Left cardiac atrium (tissue), 4 donors: ENCODE measurements around the gene MEST. TPM values are rescaled to one million over a fixed set of nuclear protein-coding genes. Genes with fewer than 3 reads are reported as not detected.
"Not testable (repeated sequence)": the region's sequence is repeated elsewhere in the genome, so short reads cannot be mapped to it uniquely, and the experiment has no call there.

Source experiments
- ATAC-seq, 2 donors: fragments of 200-7000 bp; cut with Tn5 transposase; one replicate each; pipeline ENCODE4 v1.9.1; 2020; ENCODE audit warnings: mild to moderate bottlenecking in 2 of 2, moderate library complexity in 2 of 2
- DNase-seq: peaks from one replicate; pipeline ENCODE4 v3.0.0-alpha.2; 2020
- intact Hi-C, 2 donors: fragments of 100-400 bp; cut with DNase I; formaldehyde crosslinking; loops; one replicate each; pipeline versions ENCODE4 v1.14.1 to v1.15.1; 2022 to 2023
- long read RNA-seq: library from polyadenylated mRNA; unstranded; transcript quantifications from one replicate; pipeline ENCODE4 v2.0.0, GENCODE V29; 2021
- total RNA-seq, 2 donors: library from RNA; stranded (reverse); fragmentation: NEBNext Ultra II Directional; extraction: Animal tissue kit (Norgen Biotek cat#: 25700); gene quantifications; one replicate each; pipeline ENCODE4 v1.2.1, GENCODE V29; 2021
- donor health status: DM: no; HTN: yes; CAD: no.
- donor health status: DM: no; HTN: yes; CAD: no; lungs with severe emphysema.
- donor health status: DM: yes; HTN: yes; CAD: no.
- donor health status: Dilated cardiomyopathy.

MEST gene, protein sequence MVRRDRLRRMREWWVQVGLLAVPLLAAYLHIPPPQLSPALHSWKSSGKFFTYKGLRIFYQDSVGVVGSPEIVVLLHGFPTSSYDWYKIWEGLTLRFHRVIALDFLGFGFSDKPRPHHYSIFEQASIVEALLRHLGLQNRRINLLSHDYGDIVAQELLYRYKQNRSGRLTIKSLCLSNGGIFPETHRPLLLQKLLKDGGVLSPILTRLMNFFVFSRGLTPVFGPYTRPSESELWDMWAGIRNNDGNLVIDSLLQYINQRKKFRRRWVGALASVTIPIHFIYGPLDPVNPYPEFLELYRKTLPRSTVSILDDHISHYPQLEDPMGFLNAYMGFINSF
- 10 to 100 TPM; 68.0 to 96.5 TPM for total RNA-seq
- long read RNA-seq, transcript MEST-201 (12 exons, 2,505 nt), result major isoform, 22 of 26 reads
- long read RNA-seq, partial matches to known transcripts, result 1 of 26 reads
- long read RNA-seq, other reads (novel, unspliced or antisense), result 2 of 26 reads

- ATAC-seq (peak; percentile 57 to 62), DNase-seq (peak; percentile 46)
- intact Hi-C loops, result loop anchor here in 1 of 2 donors (10.0 kb wide), 1 partner anchor 173 kb away; the partner anchor contains the start of gene COPG2
Measured at GRCh38 chr7:130491841-130492522, at the start of gene MEST. TSS of gene MEST (plus strand) at chr7:130492085. CDS start at chr7:130492314, 229 bp downstream.

DNA sequence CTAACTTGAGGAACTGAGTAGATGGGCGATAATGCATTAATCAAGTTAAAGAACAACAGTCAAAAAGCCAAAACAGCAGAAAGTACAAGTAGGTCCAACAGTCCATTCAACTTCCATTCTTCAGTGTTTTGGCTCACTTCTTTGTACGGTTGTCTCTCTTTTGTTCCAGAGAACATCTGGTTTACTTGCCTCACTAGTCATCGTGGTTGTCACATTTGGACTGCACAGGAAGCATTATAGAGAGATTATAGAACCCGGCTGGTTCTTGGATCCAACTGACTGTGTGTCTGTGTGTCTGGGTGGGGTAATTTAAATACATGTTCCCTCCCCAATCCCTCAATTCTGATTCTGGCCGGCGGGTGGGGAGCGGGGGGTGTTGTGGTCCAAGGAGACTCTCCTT, 49.3 kb upstream of the MEST start:
- intact Hi-C loops, result no loop called here
- no peak for DNase-seq
- no peak for ATAC-seq

- ATAC-seq, result no peak
- DNase-seq, result no peak
- intact Hi-C loops, result no loop called here
Measured at GRCh38 chr7:130444234-130444633, 47.7 kb upstream of the MEST start.

- DNase-seq, result no peak
- ATAC-seq, result no peak
- intact Hi-C loops, result no loop called here
Measured at GRCh38 chr7:130444751-130445407, 47.0 kb upstream of the MEST start.

DNA sequence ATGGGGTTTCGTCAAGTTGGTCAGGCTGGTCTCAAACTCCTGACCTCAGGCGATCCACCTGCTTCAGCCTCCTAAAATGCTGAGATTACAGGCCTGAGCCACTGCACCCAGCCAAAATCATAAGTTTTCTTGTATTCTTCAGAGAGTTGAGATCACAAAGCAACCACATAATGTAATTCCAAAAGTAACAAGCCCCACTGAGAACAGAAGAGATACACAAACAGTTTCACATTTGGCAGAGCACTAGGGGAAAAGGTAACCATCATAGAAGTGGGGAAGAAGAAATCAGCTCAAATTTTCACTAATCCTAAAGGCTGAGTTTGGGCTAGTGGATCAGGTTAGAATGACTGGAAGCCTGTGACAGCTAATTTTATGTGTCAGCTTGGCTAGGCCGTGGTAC, 45.6 kb upstream of the MEST start:
- ATAC-seq (no peak), DNase-seq (no peak)
- intact Hi-C loops, result no loop called here

DNA sequence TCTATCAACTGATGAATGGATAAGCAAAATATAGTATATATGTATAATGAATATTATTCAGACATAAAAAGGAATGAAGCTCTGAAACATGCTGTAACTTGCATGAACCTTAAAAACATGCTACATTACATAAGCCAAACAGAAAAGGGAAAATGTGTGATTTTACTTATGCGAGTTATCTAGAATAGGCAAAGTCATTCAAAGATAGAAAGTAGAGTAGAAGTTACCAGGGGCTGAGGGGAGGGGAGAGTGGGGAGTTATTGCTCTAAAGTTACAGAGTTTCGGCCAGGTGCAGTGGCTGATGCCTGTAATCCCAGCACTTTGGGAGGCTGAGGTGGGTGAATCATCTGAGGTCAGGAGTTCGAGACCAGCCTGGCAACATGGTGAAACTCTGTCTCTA, 40.5 kb upstream of the MEST start:
- DNase-seq, intact Hi-C loops, ATAC-seq: not testable (repeated sequence)

GRCh38 chr7:130452951-130453350, 38.9 kb upstream of the MEST start:
- DNase-seq (no peak), ATAC-seq (no peak)
- intact Hi-C loops, result no loop called here

GRCh38 chr7:130454959-130455358, 36.9 kb upstream of the MEST start:
- intact Hi-C loops, result no loop called here
- ATAC-seq, result no peak
- no peak for DNase-seq

GRCh38 chr7:130458257-130458656, 33.6 kb upstream of the MEST start:
- no peak for DNase-seq
- ATAC-seq, result no peak
- intact Hi-C loops, result no loop called here

- intact Hi-C loops, result no loop called here
- DNase-seq, result no peak
- no peak for ATAC-seq
Measured at GRCh38 chr7:130461272-130461671, 30.6 kb upstream of the MEST start.

GRCh38 chr7:130463553-130464434, 28.1 kb upstream of the MEST start:
- DNase-seq, result no peak
- intact Hi-C loops, result no loop called here
- ATAC-seq, result no peak

DNA sequence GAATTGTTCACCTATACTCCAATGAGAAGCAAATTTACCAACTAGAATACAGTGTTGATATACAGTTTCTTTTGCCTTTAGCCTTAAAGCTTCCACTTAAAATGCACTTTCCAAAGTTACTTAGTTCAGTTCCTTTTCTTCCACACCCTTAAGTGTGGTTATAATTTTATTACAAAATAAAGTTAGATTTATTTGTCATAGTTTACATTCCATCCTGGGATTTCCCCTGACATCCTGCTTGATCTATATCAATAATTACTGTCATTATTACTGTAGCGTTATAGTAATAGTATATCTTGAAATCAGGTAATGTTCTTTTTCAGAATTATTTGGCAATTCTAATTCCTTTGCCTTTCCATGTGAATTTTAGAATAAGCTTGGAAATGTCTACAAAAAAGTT, 23.3 kb upstream of the MEST start:
- no peak for ATAC-seq
- intact Hi-C loops, result no loop called here
- DNase-seq, result no peak

DNA sequence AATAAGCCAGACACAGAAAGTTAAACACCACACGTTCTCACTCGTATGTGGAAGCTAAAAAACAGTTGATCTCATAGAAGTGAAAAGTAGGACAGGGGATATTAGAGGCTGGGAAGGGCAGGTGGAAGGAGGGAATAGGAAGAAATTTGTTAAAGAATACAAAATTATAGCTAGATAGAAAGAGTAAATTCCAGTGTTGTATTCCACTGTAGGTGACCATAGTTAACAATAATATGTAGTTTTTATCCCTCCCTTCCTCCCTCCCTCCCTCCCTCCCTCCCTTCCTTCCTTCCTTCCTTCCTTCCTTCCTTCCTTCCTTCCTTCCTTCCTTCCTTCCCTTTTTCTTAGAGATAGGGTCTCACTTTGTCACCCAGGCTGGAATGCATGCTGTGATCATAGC, 19.9 kb upstream of the MEST start:
- intact Hi-C loops, result no loop called here
- DNase-seq (no peak), ATAC-seq (no peak)

- intact Hi-C loops, result no loop called here
- ATAC-seq (no peak), DNase-seq (no peak)
Measured at GRCh38 chr7:130473289-130473688, 18.6 kb upstream of the MEST start.

GRCh38 chr7:130473876-130474275, 18.0 kb upstream of the MEST start:
- intact Hi-C loops, result no loop called here
- DNase-seq (no peak), ATAC-seq (no peak)

DNA sequence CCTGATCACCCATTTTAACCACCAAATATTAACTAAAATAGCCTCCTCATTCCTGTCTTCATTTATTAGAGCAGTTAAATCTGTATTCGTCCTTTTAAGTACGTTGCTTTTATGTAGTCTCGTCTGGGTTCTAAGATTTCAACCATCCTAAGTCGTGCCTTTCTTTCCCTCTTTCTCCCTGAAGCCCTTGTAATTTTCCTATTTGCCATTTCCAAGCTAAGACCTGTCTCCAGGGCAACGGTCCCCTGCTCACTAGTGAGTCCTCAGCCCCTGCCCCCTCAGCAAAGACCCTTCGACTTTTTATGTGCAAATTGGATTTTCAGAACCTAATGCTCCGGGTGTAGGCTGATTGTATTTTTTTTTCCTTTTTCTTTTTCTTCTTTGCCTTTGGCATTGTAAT, 16.1 kb upstream of the MEST start:
- DNase-seq (no peak), ATAC-seq (no peak)
- intact Hi-C loops, result no loop called here

DNA sequence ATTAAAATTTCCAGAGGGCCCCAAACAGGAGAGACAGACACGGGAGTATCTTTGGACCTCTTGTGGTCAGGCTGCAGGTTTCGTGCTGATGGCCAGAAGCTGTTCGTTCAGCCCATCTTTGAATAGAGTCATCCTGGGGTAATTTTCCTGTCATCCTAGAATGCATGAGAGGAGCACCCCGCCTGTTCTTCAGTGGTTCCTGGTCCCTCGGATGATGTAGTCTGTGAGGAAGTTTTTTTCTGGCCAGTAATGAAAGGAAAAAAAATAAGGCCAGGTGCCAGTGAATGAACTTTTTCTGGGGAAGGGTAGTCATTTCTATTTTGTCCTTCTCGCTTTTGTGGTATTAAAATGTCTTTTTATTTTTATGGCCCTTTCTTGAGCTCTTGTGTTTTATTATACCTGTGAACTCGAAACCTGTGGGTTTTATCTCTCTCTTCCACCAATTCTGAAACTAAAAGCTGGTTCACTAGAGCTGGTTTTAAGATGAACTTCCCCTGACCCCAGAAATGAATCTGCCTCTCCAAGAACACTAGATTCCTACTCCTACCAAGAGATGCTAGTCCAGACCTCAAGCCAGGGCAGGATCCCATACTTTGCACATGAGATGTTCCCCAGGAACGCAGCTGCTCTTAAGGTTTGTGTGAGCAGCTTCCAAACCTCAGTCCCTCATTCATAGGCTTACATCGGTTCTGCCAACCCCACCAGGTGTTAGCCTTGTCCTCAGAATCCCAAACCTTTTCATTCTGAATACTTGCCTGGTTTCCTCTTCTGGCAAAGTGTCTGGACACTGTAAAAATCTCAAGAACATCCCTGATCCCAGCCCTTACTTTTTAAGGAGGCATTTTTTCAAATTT, 15.4 kb upstream of the MEST start:
- ATAC-seq (no peak), DNase-seq (no peak)
- intact Hi-C loops, result no loop called here

DNA sequence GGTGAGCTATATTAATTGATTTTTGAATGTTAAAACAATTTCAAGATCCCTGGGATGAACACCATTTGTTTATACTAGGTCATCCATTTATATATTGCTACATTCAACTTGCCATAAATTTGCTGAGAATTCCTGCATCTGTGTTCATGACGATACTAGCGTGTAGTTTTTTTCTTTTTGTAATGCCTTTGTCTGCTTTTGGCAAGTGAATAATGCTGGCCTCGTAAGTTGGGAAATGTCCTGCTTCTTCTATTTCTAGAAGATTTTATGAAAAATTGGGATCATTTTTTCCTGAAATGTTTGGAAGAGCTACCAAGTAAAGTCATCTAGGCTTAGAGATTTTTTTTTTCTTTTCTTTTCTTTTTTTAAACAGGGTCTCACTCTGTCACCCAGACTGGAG, 12.9 kb upstream of the MEST start:
- DNase-seq (no peak), ATAC-seq (no peak)
- intact Hi-C loops, result no loop called here
